ENCODE data around the gene RSBN1.

DNA sequence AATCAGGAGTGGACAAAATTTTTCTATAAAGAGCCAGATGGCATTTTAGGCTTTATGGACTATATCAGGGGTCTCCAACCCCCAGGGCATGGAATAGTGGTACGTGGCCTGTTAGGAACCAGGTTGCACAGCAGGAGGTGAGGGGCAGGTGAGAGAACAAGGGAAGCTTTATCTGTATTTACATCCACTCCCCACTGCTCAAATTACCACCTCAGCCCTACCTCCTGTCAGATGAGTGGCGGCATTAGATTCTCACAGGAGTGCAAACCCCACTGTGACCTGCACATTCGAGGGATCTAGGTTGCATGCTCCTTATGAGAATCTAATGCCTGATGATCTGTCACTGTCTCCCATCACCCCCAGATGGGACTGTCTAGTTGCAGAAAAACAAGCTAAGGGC is 66.9 kb downstream of the RSBN1 start:
- TF ChIP-seq CTCF (IDR thresholded peaks at IDR 0.05): no peak
- no peak for TF ChIP-seq POLR2A (IDR thresholded peaks at IDR 0.05)
